Loucy (cell line): ENCODE results near the gene DACT1.

Source experiments
- CTCF ChIP-seq: fragments of 200-600 bp; sonication (generic); conservative IDR thresholded peaks from 2 replicates; pipeline ENCODE4 v1.5.1; 2014; ENCODE audit warnings: mild to moderate bottlenecking, antibody characterized with exemption, low read length
- EZH2phosphoT487 ChIP-seq: fragments of 200-600 bp; IDR thresholded peaks from 2 replicates; pipeline ENCODE4 v1.6.1; 2018; ENCODE audit warnings: antibody characterized with exemption, mild to moderate bottlenecking, moderate library complexity, borderline replicate concordance

- TF ChIP-seq CTCF (no peak), EZH2phosphoT487 (no peak)
Measured at GRCh38 chr14:58668848-58669480, 31.2 kb downstream of the DACT1 start.
